HG03469 (cell line): Measurements from ENCODE around the gene PMEL.

Experiments
- ATAC-seq: cut with Tn5 transposase; IDR thresholded peaks from one replicate; pipeline ENCODE4 v1.9.1; 2021; ENCODE audit warnings: mild to moderate bottlenecking, moderate library complexity, moderate number of reproducible peaks; ENCODE audit not compliant: unreplicated experiment

PMEL gene

DNA sequence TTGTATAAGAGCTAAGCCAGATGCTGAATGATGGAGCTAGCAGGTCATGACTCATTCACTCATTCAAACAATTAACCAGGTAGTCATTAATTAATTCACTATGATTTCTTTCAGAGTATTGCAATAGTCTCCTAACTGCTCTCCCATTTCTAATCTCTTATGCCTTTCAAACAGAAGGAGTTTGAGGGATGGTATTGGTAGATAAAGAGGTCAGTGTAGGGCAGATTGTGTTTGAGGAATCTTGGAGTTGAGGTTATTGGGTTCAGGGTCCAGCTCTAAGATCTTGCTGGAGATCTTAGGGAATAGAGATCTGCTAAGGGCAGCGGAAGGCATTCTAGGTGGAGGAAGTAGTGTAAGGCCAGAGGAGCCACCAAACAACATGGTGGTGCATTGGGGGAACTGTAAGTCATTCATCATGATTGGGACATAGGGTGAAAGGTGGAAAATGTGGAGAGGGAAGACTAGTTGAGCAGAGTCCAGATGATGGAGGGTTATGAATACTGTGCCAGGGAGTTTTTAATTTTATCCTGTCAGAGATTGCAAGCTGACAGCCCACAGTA is 23.2 kb downstream of the PMEL start:
- ATAC-seq = no peak

DNA sequence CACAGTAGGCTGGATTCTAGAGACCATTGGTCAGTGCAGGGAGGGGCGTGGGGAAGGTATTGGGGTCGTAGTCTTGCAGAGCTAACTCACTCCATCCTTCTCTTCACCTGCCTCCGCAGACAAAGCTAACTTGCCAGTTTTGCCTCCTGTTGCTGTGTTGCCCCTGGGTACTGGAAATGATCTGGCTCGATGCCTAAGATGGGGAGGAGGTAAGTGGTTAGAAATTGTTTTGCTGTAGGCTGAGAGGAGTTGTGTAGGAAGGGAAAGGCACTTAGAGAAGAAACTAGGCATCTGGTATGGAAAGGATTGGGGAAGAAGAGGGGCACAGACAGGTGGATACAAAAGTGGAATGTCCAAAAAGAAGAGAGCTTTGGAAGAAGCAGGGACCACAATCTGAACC is 23.8 kb downstream of the PMEL start:
- no peak for ATAC-seq

DNA sequence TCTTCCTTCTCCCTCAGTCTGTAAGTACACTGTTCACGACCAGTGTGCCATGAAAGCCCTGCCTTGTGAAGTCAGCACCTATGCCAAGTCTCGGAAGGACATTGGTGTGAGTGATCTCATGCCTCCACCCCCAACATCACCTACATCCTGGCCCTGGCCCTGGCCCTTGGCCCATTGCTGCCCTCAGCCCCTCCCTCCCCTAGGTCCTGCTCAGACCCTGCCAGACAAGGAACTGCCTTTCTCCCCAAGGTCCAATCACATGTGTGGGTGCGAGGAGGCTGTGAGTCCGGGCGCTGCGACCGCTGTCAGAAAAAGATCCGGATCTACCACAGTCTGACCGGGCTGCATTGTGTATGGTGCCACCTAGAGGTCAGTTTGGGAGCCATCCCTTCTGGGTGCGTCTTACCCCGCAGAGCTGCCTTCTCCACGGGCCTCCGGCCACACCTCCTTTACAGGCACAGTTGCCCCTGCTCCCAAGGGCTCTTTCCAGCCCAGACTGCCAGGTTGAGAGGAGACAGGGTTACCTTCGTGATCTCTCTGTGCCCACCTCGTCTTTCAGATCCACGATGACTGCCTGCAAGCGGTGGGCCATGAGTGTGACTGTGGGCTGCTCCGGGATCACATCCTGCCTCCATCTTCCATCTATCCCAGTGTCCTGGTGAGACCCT is 25.6 kb downstream of the PMEL start:
- peak; percentile 82 for ATAC-seq

- no peak for ATAC-seq
Measured at GRCh38 chr12:55938826-55939501, 26.9 kb downstream of the PMEL start.

DNA sequence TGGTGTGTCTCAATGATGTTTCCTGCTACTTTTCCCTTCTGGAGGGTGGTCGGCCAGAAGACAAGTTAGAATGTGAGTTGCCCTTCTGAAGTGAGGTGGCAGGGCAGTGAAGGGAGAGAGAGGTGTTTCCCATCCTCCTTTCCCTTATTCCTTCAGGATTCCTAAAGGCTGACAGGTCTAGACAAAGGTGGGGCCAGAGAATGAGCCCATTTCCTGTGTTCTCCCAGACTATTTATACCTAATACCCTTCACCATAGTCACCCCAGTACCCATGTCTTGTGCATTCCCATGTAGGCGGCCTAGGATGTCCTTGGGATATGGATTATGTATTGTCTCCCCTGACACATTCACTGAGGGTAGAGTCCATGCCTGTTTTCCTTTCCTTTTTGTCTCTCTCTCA is 27.9 kb downstream of the PMEL start:
- ATAC-seq = no peak

DNA sequence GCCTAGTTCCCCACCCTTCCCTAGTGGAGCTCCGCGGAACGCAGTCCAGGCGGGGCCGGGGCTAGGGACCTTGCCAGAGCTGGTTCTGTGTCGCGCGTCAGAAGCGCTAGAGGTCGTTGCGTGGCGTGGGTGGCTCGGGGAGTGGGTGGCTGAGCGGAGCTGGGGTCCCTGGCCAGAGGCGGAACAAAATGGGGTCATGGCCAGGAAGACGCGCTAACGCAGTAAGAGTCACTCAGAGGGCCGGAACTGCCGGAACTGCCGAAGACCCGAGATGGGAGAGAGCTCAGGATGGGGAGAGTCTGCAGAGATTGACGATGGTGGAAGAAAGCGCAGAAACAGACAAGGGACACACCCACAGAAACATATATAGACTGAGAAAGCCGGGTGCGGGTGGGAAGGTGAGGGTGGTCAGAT is 30.1 kb downstream of the PMEL start:
- no peak for ATAC-seq

- no peak for ATAC-seq
Measured at GRCh38 chr12:55934773-55935172, 31.1 kb downstream of the PMEL start.

GRCh38 chr12:55933799-55934742 is 31.8 kb downstream of the PMEL start:
- no peak for ATAC-seq

DNA sequence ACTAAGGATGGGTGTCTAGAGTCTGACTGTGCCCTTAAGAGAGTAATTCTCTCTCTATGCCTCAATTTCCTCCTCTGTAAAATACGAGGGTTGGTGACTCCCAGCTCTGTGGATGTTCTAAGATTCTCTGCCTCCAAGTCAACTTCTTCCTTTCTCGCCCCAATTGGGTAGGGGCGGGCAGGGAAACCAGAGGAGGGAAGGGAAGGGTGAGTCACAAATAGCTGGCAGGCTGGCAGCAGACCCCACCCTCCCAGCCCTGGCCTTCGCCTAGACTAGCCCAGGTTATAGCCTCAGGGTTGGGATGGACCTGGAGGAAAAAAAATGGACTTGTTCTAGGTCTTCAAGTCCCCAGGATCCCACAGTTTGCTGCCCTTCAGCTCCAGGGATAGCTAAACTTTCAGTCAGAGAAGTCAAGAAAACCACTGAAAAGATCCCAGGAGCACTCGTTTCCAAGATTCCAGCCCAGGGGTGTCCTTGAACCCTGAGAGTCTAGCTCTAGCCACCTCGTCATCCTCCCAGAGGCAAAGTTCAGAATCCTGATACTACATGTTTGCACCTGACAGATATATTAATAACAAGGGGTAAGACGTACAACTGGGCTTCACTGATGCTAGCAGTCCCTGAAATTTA is 32.6 kb downstream of the PMEL start:
- ATAC-seq = no peak

DNA sequence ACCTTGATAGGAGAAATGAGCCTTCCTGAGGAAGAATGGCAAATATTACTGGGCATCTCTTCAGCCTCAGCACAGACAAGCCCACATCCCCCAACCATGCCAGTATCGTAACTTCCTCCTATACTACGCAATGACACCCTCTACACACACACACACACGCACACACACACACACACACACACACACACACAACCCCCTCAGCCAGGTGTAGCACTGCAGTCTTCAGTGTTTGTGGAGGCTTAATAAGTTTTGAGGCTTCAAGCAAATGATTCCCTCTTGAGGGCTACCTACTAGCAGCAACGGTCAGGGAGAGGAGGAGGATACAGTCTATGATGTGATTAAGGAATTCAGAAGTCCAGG is 33.3 kb downstream of the PMEL start:
- ATAC-seq = no peak

- no peak for ATAC-seq
Measured at GRCh38 chr12:55931780-55932550, 33.9 kb downstream of the PMEL start.

DNA sequence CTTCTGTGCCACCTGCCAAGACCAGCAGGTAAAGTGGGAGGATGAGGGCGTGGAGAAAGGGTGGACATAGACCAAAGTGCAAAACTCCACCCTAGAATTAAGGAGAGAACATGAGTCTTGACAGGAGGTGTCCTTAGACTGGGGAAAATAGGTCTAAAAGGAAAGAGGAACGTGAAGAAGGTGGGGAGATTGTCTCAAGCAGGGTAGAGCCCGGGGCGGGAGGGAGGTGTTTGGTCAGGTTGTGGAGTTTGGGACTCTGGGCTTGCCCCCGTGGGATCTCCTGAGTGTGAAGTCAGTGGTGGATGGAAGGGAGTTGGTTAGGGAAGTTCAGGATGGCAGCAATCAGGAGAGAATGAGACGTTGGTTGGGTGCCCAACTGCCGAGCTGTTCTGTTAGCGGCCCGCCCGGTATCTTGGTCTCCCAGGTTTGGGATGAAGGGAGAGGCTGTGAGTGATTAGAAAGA is 34.5 kb downstream of the PMEL start:
- ATAC-seq = no peak

DNA sequence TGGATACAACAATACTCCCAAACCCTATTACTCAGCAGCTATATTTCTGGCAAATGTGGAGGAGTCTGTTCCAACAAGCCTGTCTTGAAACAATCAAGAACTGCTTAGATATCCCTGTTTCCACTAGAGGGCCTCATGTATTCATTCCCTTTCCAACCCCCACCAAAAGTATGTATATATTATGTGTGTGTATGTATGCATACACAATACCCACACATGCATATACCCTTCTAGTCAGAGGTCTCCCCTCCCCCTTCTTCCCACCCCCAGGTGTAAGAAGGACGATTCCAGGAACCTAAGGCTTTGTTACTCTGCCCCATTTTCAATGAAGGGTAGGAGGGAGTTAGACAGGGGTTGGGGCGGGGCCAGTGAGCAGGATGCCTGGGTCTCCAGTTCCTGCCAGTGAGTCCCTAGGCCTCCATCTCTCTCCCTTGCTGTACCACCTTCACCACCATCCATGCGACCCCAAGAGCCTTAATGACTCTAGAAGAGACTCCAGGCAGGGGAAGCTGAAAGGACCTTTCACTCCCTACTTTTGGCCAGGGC is 35.0 kb downstream of the PMEL start, which contains the start of gene DGKA:
TSS of gene DGKA (plus strand) at position 392 of the 546 bp plus-strand sequence. CDS start 5,342 bp downstream, outside the sequence.
- no peak for ATAC-seq

DNA sequence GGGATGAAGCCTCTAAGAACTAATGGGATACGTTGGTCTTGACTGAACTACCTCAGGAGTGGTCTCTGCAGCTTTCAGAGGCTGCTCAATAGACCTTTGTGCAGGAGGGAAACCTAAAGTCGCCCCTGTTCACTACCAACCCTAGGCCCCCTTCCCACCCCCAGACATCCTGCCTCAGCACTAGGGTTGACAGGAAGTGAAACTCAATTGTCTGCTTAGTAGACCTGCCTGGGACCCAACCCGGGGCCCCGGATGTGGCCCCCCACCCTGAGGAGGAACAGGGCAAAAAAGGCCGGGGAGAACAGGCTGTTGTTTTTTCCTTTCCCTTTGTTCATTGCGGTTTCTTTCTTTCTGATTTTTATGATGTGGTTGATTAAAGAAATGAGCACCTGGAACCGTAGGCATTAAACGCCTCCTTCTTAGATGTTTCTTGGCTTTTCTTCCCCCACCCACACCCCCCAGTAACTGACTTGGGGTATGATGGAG is 36.5 kb downstream of the PMEL start:
- ATAC-seq = peak; percentile 26

GRCh38 chr12:55927588-55928502 is 38.0 kb downstream of the PMEL start, which contains the start of gene PYM1:
PYM1 (minus strand) TSS chr12:55927894; CDS start chr12:55927761, 133 bp downstream.
- ATAC-seq = peak; percentile 22

GRCh38 chr12:55926738-55927587 is 38.9 kb downstream of the PMEL start:
- ATAC-seq = peak; percentile 28
